NCI-H774 (cell line): ENCODE results near the gene HOGA1.

Experiments used
- DNase-seq: peaks from one replicate; lab custom pipeline; 2025; lab: John Stamatoyannopoulos, UW

The HOGA1 gene

GRCh38 chr10:97580421-97581367 is 3.5 kb upstream of the HOGA1 start:
- DNase-seq, result no peak

GRCh38 chr10:97582169-97582568 is 2.0 kb upstream of the HOGA1 start:
- no peak for DNase-seq

GRCh38 chr10:97583476-97583875 is 713 bp upstream of the HOGA1 start:
- DNase-seq, result no peak

GRCh38 chr10:97584798-97585438 is 729 bp downstream of the HOGA1 start:
- DNase-seq, result no peak

DNA sequence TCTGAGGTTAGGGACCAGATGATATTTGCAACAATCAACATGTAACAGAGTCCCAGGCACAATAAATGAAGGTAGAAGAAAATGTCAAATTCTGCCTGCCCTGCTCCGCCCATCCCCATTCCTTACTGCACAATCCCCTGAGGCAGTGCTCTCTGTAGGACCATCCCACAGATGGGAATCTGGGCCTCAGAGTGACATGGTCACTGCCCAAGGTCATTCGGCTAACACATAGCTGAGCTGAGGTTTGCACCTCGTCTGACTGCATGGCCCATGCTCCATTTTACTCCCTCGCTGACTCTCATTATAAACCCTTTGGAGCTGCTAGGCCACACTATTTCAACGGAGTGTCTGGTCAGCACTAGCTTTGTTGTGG is 1.2 kb downstream of the HOGA1 start:
- no peak for DNase-seq

DNA sequence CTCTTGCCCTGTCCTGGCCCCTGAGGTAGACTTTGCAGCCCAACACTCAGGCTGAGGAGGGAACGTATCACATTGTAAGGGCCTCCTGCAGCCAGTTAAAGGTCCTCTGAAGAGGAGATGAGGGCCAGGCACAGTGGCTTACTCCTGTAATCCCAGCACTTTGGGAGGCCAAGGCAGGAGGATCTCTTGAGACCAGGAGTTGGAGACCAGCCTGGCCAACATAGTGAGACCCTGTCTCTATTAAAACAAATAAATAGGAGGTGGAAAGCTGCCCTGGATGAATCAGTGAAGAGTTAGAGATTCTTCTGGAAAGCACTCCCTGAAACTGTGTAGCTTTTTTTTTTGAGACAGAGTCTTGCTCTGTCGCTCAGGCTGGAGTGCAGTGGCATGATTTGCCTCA is 3.0 kb downstream of the HOGA1 start:
- no peak for DNase-seq

- DNase-seq, result no peak
Observed at GRCh38 chr10:97589479-97589878, 5.3 kb downstream of the HOGA1 start, which contains the start of gene C10orf62. C10orf62 (plus strand) TSS chr10:97589721; CDS start chr10:97589898, 177 bp downstream.

DNA sequence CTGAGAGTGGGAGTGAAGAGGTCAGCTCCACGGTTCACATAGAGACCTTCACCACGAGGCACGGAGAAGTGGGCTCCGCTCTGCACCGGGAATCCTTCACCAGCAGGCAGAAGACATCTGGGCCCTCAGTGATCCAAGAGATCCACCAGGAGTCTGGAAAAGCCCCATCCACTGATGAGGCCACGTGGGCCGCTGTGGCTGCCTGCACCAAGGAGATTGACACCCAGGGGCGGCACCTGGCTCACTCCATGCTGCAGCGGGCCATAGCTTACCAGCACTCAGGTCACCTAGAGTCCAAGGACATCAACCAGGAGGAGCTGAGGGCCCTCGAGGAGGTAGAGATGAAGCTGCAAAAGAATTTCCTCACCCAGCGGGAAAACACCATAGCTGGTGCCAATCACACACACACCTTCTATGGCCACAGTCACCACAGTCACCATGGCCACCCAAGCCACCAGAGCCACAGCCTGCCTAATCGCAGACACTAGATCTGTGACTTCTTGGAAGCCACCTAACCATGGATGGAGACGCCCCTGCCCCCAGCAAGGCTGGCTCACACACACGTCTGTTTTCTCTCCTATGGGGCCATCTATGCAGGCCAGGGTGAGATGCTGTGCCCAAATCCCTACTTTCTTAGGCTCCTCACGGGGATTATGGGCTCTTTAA is 6.0 kb downstream of the HOGA1 start:
- DNase-seq, result no peak

DNA sequence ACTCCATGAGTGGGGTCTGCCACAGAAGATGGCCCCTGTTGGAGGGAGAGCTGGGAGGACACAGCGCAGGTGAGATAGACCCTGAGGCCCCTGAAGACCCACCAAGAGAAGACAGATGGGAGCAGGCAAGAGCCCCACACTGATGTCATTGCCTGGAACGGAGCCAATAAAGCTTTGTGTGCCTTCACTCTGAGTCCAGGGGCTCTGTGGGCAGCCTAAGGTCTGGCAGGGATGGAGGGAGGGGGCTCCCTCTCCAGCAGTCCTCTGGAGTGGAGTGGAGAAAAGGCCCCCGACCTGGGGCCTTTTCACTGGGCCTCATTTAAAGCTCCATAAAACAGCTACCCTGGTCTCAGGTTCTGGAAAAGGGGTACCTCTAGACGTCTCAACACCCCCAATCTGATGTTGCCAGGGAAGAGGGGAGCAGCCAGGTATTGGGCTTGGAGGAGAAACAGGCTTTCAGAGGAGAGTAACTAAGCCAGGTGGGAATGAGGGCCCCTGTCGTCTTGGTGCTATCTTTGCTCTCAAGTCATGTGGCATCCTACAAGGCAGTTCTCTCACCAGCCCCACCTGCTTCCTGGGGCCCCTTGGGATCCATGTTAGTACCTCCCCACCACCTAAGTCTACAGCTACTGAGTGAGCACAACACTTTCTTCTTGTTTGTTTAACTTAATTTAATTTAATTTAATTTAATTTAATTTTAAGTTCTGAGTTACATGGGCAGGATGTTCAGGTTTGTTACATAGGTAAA is 6.7 kb downstream of the HOGA1 start:
- DNase-seq, result no peak

DNA sequence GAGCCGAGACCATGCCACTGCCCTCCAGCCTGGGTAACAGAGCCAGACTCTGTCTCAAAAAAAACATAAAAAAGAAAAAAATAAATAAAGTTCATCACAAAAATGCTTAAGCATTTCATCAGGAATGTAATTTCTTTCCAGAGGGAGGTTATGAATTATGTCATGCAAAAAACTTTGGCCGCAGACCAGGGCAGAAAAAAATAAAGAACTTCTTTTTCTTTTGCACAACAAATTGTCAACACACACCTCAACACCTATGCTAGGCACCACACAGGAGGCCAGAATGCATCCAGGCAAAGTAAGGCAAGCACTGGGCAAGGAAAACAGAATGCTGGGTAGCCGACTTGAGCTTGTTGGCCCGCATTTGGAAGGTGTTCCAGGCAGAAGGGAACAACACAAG is 9.2 kb downstream of the HOGA1 start:
- DNase-seq, result no peak

DNA sequence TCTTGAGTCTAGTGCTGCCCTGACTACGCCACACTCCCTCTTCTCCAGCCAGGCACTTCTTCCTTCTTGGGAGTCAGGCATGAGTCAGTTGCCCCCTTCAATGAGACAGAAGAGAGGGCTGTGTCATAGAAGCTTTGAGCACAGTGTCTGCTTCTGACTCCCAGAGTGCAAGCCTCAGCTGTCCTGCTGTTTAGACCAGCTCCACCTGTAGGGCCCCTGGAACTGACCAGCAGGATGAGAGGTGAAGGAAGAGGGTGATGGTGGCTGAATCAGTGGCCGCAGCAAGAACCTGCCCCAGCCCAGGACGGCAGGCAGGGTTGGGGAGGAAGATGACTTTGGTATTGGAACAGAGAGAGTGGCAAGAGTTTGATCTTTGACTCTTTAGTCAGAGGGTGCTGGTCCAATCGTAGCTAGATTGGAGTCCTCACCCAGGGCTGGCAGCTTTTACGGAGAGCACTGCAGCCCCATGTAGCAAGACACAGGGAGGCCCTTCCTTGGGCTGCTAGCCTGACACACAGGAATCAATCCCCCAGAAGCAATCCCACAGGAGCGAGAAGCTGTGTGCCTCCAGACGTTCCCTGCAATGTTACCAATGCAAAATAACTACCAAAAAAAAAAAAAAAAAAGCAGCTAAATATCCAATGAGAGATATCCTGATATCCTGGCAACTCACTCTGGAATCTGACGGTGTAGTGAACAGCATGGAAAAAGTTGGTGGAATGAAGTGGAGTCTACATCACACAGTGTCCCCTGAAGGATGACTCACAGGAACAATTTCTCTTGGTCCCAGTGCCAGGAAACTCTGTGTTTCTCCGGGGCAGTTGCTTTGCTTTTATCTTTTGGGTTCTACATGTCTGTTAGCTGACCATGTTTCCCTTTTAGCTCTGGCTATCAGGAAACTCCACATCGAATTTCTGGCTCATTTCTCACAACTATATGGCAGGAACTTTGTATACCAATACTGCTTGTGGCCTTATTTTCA is 12.2 kb downstream of the HOGA1 start:
- no peak for DNase-seq

GRCh38 chr10:97597778-97598177 is 13.6 kb downstream of the HOGA1 start:
- DNase-seq, result no peak

DNA sequence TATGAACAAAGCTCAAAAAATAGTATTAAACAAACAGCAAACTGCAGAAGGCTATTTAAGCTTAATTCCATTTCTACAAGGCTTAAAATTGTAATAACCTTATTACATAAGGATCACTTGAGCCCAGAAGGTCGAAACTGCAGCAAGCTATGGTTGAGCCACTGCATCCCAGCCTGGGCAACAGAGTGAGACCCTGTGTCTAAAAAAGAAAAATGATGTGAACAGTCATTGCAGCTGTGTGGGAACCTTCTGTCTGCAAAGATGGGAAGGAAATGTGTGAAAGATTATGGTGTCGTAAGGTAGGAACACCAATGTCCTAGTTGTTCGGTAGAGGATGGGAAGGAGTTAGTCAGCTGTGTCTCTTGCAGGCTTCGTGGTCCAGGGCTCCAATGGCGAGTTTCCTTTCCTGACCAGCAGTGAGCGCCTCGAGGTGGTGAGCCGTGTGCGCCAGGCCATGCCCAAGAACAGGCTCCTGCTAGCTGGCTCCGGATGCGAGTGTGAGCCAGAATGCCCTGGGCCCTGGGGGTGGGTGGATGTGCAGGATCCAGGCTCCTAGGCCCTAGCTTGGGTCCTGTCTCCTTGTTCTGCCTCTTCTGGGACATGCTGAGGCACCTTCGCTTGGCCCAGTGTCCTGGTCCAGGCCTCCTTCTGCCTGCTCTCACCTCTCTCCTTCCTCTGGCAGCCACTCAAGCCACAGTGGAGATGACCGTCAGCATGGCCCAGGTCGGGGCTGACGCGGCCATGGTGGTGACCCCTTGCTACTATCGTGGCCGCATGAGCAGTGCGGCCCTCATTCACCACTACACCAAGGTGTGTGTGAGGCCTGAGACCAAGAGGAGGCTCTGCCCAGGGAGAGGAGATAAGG is 14.4 kb downstream of the HOGA1 start:
- no peak for DNase-seq

- no peak for DNase-seq
Observed at GRCh38 chr10:97599272-97599619, 15.1 kb downstream of the HOGA1 start.

DNA sequence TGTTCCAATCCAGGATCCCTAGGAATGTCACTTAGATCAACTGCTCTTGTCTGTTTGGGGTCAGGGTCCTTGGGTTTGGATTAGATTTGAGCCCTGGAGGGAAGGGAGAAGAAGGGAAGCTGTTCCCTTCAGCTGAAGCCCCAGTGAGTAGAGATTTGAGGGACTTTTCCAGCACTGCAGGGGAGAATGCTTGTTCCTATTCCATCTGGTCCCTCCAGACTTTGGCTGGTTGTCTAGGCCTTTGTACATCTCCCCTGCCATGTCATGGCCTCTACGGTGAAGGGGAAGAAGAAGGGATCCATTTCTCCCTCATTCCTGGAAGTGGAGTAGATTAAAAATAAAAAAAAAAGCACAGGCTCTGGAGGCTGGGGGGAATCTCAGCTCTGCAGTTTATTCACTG is 16.4 kb downstream of the HOGA1 start:
- no peak for DNase-seq

DNA sequence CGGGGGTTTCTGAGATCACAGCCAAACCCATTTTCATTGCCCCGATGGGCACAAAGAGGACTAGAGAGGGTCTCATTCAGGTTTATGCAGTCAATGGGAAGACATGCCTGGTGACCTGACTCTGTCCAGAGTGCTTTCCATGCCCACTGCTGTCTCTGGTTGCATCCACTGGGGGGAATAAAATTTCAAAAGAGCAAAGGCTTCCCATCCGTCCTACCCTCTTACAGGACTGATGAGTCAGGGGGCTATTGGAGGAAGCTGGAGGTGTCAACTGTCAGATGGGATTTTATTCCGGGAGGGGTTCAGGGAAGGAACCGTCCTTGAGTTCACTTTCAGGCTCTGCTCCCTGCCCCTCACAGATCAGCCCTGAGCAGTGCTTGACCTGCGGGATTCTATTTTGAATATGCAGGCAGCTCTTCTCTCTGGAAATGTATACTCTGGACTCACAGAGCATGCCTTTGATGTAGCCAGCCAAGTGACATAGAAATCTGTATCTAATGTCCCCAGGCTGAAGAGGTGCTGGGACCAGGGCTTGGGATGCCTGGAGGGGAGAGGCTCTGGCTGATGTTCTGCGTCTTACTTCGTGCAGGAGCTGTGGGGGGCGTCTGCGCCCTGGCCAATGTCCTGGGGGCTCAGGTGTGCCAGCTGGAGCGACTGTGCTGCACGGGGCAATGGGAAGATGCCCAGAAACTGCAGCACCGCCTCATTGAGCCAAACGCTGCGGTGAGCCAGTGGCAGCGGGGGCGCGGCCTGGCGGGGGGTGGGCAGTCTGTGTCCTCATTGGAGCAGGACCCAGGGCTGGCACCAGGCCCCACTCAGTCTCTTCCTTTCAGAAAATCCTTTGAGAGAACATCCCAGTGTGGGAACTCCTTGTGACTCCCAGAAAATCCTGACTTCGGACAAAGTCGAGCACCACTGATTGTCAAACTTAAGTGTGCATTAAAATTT is 17.4 kb downstream of the HOGA1 start:
- no peak for DNase-seq

DNA sequence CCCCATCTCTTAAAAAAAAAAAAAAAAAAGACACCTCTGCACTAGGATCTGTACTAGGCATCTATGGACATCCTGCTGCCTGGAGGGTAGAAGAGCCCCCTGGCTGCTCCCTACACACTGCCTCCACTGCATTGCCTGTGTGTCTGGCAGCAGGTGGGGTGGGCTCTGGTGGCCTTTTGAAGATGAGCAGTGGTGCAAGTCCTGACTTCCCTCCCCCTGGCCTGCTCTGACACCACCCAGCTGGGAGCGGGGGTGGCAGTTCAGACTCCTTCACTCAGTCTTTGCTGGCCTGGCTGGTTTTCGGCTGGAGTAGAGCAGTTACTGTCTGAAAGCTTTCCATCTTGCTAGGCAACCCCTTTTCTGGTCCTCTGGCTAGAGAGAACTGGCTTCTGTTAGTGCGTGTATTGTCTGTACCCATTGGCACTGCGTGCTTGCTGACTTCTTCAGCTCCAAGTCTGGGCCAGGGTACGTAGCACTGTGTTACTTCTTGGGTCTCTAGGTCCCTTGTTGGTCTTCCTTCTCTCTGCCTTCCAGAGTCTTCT is 23.0 kb downstream of the HOGA1 start:
- DNase-seq, result no peak

DNA sequence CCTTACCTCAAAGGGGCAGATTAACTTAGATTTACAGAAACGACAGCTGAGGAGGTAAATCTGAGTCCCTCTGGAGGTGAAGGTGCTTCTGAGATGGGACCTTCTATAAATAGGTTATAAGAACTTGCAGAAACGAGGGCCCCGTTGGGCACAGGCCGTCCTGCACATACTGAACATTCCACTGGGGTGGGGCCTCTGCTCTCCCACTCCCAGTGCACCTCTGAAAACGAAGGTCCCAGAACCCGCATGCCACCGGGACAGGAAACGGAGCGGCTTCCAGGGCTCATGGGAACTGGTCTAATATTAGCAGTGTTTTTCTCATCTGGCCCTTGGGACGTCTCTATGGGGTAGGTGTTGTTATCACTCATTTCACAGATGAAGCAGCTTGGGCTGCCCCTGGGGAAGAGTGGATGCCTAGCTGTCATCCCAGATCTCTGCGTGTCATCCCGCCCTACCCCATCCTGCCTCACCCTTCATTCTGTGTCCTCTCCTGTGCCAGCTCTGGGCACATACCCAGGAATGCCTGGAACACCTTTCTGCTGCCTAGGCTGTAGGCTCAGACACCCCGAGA is 24.9 kb downstream of the HOGA1 start:
- no peak for DNase-seq
